Adipocyte (in vitro differentiated cells): Measurements from ENCODE around the gene PITPNM3.

Experiments
- DNase-seq: peaks from one replicate; pipeline ENCODE4 v3.0.0-alpha.2; 2015; ENCODE audit warnings: low read depth
- H3K27me3 ChIP-seq: replicated peaks from 2 replicates; pipeline ENCODE4 v1.7.0; 2013; ENCODE audit warnings: mild to moderate bottlenecking, low read length, moderate library complexity; ENCODE audit not compliant: control insufficient read depth, insufficient read depth
- H3K36me3 ChIP-seq: 2 replicates; pipeline ENCODE4 v1.7.0; 2013; ENCODE audit warnings: low read length, mild to moderate bottlenecking, moderate library complexity; ENCODE audit not compliant: control insufficient read depth, insufficient read depth, severe bottlenecking
- H3K4me1 ChIP-seq: 2 replicates; pipeline ENCODE4 v1.7.0; 2013; ENCODE audit warnings: mild to moderate bottlenecking, low read length, moderate library complexity; ENCODE audit not compliant: control insufficient read depth, insufficient read depth
- H3K4me3 ChIP-seq: 2 replicates; pipeline ENCODE4 v1.7.0; 2013; ENCODE audit warnings: mild to moderate bottlenecking, low read length, moderate library complexity
- H3K9ac ChIP-seq: 2 replicates; pipeline ENCODE4 v1.7.0; 2013; ENCODE audit warnings: mild to moderate bottlenecking, low read length, moderate library complexity
- H3K9me3 ChIP-seq: 2 replicates; pipeline ENCODE4 v1.7.0; 2013; ENCODE audit warnings: mild to moderate bottlenecking, low read length, moderate library complexity; ENCODE audit not compliant: control insufficient read depth

Gene PITPNM3

GRCh38 chr17:6549384-6550036 lies 6.8 kb downstream of the PITPNM3 start:
- Histone ChIP-seq H3K4me1 (peaks cover under 1% of the 10 kb centered on the region), H3K9ac (no peak overlapping the region), H3K36me3 (no peaks in the 10 kb centered on the region), H3K9me3 (no peaks in the 10 kb centered on the region), H3K4me3 (no peak overlapping the region), H3K27me3 (peaks cover 17% of the 10 kb centered on the region)
- DNase-seq, result no peak

DNA sequence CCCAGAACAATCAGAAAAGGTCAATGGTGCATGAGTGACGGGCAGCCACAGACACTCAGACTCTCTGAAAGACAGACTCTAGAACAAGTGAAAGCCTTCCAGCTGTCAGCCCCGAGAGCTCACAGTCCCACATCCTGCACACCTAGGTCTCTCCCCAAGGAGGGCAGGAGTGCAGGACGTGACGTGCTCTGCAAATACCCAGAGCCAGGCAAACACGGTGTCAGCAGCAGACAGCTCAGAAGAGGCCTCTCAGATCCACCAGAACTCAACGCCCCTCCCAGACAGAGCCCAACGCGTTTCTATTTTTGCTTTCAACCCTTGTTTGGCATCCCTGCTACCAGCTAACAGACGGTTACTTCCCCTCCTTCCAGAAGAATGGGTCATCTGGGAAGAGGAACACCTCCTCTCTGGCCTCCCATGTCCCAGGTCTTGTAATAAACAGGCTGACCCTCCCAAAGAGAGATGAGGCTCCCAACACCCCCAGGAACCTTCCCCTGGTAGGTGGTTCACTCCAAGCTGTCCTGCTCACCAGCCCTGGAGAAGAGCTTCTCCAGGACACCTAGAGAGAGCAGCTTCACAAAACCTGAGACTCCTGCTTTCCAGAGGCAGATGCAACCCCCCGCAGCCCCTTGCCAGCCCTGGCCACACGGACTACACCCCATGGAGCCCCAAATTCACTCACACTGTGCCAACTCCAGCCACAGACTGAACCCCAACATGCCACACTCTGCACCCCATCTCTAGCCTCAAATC lies 7.6 kb downstream of the PITPNM3 start:
- H3K4me3 ChIP-seq, result no peak overlapping the region
- DNase-seq, result no peak
- H3K9me3 ChIP-seq, result no peaks in the 10 kb centered on the region
- peaks cover 11% of the 10 kb centered on the region for H3K27me3 ChIP-seq
- H3K9ac ChIP-seq, result no peak overlapping the region
- no peaks in the 10 kb centered on the region for H3K4me1 ChIP-seq
- no peaks in the 10 kb centered on the region for H3K36me3 ChIP-seq

- H3K9ac ChIP-seq, result no peak overlapping the region
- no peaks in the 10 kb centered on the region for H3K4me1 ChIP-seq
- H3K9me3 ChIP-seq, result no peaks in the 10 kb centered on the region
- no peaks in the 10 kb centered on the region for H3K36me3 ChIP-seq
- no peak for DNase-seq
- peaks cover 10% of the 10 kb centered on the region for H3K27me3 ChIP-seq
- no peak overlapping the region for H3K4me3 ChIP-seq
Observed at GRCh38 chr17:6548034-6548433, 8.3 kb downstream of the PITPNM3 start.

- no peaks in the 10 kb centered on the region for H3K9me3 ChIP-seq
- no peaks in the 10 kb centered on the region for H3K36me3 ChIP-seq
- H3K4me1 ChIP-seq, result no peaks in the 10 kb centered on the region
- no peak for DNase-seq
- H3K4me3 ChIP-seq, result no peak overlapping the region
- no peak overlapping the region for H3K9ac ChIP-seq
- peaks cover 10% of the 10 kb centered on the region for H3K27me3 ChIP-seq
Observed at GRCh38 chr17:6547336-6547735, 9.0 kb downstream of the PITPNM3 start.

DNA sequence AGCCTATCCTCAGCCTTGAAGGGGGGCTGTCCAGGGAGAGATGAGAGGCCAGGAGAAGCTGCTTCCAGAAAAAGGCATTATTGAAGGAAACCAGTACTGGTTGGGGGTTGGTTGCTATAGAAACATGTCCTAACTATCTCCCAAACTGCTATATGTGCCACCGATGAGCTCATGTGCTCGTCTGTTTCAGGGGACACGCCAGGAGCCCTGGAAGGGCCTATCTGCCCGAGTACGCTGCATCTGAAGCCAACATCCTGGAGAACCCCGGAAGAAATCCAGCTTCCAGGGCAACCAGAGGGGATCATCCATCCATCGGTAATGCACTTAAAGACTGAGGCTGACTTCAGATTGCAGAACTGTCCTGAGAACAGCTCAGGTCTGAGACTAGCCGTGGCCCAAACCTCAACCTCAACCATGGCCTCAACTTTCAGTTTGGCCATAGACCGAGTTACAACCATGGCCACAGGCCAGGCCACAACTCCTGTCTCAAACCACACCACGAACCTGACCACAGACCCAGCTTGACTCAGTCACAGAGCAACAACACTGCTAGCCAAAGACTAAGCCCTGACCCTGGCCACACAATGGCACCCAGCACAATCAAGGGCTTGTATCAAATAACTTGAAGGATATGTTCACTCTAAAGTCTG lies 10.2 kb downstream of the PITPNM3 start:
- H3K9me3 ChIP-seq, result no peaks in the 10 kb centered on the region
- H3K4me1 ChIP-seq, result no peaks in the 10 kb centered on the region
- DNase-seq, result no peak
- H3K9ac ChIP-seq, result no peak overlapping the region
- H3K4me3 ChIP-seq, result no peak overlapping the region
- peaks cover 10% of the 10 kb centered on the region for H3K27me3 ChIP-seq
- H3K36me3 ChIP-seq, result no peaks in the 10 kb centered on the region

- H3K9me3 ChIP-seq, result no peaks in the 10 kb centered on the region
- peaks cover 10% of the 10 kb centered on the region for H3K27me3 ChIP-seq
- no peaks in the 10 kb centered on the region for H3K36me3 ChIP-seq
- DNase-seq, result no peak
- H3K9ac ChIP-seq, result no peak overlapping the region
- H3K4me1 ChIP-seq, result no peaks in the 10 kb centered on the region
- no peak overlapping the region for H3K4me3 ChIP-seq
Observed at GRCh38 chr17:6545291-6545690, 11.1 kb downstream of the PITPNM3 start.

GRCh38 chr17:6544011-6544370 lies 12.4 kb downstream of the PITPNM3 start:
- Histone ChIP-seq H3K36me3 (no peaks in the 10 kb centered on the region), H3K27me3 (peaks cover 13% of the 10 kb centered on the region), H3K4me1 (no peaks in the 10 kb centered on the region), H3K9me3 (peaks cover 3% of the 10 kb centered on the region), H3K9ac (no peak overlapping the region), H3K4me3 (no peak overlapping the region)
- DNase-seq, result no peak

- no peaks in the 10 kb centered on the region for H3K4me1 ChIP-seq
- H3K36me3 ChIP-seq, result no peaks in the 10 kb centered on the region
- H3K4me3 ChIP-seq, result no peak overlapping the region
- DNase-seq, result no peak
- H3K9me3 ChIP-seq, result peaks cover 4% of the 10 kb centered on the region
- peaks cover 13% of the 10 kb centered on the region for H3K27me3 ChIP-seq
- no peak overlapping the region for H3K9ac ChIP-seq
Observed at GRCh38 chr17:6543079-6544010, 13.0 kb downstream of the PITPNM3 start.

- H3K4me3 ChIP-seq, result no peak overlapping the region
- H3K27me3 ChIP-seq, result peaks cover 13% of the 10 kb centered on the region
- no peaks in the 10 kb centered on the region for H3K4me1 ChIP-seq
- no peak overlapping the region for H3K9ac ChIP-seq
- no peak for DNase-seq
- H3K9me3 ChIP-seq, result peaks cover 4% of the 10 kb centered on the region
- no peaks in the 10 kb centered on the region for H3K36me3 ChIP-seq
Observed at GRCh38 chr17:6542577-6542976, 13.8 kb downstream of the PITPNM3 start.

DNA sequence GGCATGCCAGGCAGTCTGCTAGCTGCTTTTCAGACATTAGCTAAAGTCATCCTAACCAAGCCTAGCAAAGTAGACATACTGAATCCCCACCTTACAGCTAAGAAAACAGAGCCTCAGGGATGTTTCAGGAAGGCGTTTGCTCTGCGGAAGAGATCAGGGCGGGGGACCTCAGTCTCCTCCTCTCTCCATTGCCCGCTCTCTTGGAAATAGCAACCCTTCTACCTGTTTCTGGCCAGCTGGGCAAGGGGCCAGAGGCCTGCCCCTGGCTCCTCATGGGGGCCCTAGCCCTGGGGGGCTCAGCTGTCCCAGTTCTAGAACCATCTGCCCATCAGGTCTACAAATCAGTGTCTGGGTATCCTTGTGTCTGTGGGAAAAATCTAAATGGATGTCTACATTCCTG lies 14.5 kb downstream of the PITPNM3 start:
- Histone ChIP-seq H3K9me3 (peaks cover 4% of the 10 kb centered on the region), H3K27me3 (peaks cover 13% of the 10 kb centered on the region), H3K4me1 (no peaks in the 10 kb centered on the region), H3K36me3 (no peaks in the 10 kb centered on the region), H3K4me3 (no peak overlapping the region), H3K9ac (no peak overlapping the region)
- no peak for DNase-seq

GRCh38 chr17:6539871-6540270 lies 16.5 kb downstream of the PITPNM3 start:
- Histone ChIP-seq H3K27me3 (peaks cover 5% of the 10 kb centered on the region), H3K9ac (no peak overlapping the region)
- DNase-seq, result no peak

More at GRCh38 chr17:6539871-6540270, 16.5 kb downstream of the PITPNM3 start:
- Histone ChIP-seq H3K4me1 (no peaks in the 10 kb centered on the region), H3K36me3 (no peaks in the 10 kb centered on the region), H3K4me3 (no peak overlapping the region), H3K9me3 (peaks cover 4% of the 10 kb centered on the region)
